Activated CD4-positive, alpha-beta T cell treated with anti-CD3 and anti-CD28 coated beads, Interleukin-2, amount 50 U/mL, for 1 hour (primary cell): Measurements from ENCODE around the gene CTTN.

Experiments
- DNase-seq: peaks from one replicate; pipeline ENCODE4 v3.0.0-alpha.2; 2020

Gene CTTN

DNA sequence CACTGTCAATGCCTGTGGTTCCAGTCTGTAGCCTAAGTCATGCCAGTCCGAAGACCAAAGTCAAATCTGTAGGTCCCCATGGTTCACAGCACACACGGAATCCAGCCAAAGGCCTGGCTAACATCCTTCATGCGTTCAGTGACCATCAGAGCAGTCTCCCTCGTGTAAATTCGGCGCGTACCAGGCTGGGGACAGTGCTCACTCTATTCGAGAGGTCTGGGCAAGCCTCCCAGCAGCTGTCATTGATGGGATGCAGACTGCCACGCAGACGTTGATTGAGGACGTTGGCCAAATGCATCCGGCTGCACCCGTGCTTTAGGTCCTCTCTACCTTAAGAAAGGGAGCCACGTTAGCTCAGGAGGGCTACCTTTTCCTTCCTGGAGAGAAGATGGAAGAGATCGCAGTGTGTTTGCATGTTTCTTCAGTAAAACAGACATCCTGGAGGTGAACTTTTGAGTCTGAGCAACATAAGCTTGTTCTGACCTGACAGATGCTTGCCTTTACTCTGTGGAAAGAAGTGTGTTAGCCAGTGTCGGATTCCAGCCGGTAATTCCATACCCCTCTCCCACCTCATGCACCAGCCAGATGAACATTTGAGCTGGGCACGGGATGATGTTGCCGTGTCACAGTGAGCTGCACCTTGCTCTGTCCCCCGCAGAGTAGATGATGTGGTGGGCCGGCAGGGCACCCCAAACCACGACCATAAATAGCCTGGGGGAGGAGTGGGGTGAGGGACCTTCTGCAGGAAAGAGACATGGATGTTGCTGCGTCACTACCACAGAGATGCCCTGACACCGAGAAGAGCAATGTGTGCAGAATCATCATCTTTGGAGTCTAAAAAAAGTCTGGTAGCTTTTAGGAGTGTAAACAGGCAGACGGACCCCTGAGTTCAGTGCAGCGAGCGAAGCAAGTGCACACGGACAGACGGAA lies 12.2 kb downstream of the CTTN start:
- DNase-seq: no peak

GRCh38 chr11:70411713-70412452 lies 13.6 kb downstream of the CTTN start:
- DNase-seq: no peak

DNA sequence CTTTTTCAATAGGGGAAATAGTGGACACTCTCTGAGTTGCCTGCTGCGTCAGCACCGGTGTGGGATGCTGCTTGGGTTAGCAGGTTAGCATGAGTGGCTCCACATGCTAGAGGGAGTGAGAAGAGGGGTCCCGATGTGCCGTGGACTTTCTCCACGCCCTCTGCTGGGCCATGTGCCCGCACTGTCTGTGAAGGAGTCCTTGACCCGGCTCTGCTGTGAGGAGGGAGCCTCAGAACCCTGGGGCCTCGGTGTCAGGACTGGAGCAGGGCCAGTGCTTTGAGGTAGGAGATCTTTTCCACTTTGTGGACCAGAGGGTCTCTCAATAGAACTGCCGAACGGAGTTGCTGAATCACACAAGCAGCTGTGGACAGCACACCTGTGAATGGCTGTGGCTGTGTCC lies 14.8 kb downstream of the CTTN start:
- DNase-seq: no peak

DNA sequence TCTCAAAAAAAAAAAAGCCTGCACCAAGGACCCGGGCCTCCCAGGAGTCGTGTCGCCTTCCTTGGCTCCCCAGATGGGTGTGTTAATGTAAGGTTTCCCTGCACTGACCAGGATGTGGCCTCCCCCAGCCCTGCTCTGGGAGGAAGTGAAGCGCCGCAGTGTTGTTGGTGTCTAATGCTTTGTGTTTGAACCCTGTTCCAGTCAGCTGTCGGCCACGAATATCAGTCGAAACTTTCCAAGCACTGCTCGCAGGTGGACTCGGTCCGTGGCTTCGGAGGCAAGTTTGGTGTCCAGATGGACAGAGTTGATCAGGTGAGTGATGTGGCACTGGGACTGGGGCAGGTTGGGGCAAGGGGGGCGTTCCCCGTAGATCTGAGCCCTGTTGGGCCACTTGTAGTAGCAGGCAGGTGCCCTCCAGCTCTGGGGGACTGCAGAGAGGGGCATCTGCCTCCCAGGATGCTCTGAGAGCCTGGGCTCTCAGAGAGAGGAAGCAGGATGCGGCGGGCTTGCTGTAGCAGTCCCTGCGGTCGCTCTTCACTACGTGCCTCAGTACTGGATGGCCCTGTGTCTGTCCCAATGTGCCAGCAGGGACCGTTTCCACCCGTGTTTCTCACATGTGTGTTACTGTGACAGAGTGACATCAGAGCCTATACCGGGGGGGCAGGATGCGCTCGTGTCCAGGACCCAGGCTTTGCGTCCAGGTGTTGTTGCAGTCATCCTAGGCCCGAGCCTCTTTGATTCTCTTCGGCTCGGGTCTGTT lies 16.2 kb downstream of the CTTN start:
- no peak for DNase-seq

- DNase-seq: no peak
Measured at GRCh38 chr11:70415191-70415590, 16.9 kb downstream of the CTTN start.

- no peak for DNase-seq
Measured at GRCh38 chr11:70415642-70416395, 17.5 kb downstream of the CTTN start.

DNA sequence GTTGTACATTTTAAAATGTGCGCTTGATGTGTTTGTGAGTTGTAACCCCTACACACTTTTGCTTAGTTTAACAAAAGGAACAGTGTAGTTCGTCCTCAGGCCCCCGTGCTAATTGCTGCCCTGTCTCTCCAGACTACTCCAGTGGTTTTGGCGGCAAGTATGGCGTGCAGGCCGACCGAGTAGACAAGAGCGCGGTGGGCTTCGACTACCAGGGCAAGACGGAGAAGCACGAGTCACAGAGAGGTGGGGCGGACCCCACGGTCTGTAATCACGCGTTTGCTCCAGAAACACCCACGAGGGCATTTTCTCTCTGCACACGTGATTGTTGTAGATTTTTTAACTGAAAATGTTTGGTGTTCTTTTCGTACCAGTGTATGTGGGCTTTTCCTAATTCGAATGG lies 18.6 kb downstream of the CTTN start:
- DNase-seq: no peak

- DNase-seq: no peak
Measured at GRCh38 chr11:70418130-70418529, 19.8 kb downstream of the CTTN start.

- DNase-seq: no peak
Measured at GRCh38 chr11:70419307-70420007, 21.1 kb downstream of the CTTN start.

GRCh38 chr11:70420008-70420464 lies 21.7 kb downstream of the CTTN start:
- no peak for DNase-seq

GRCh38 chr11:70420496-70420895 lies 22.2 kb downstream of the CTTN start:
- no peak for DNase-seq

GRCh38 chr11:70421123-70421522 lies 22.8 kb downstream of the CTTN start:
- DNase-seq: no peak

DNA sequence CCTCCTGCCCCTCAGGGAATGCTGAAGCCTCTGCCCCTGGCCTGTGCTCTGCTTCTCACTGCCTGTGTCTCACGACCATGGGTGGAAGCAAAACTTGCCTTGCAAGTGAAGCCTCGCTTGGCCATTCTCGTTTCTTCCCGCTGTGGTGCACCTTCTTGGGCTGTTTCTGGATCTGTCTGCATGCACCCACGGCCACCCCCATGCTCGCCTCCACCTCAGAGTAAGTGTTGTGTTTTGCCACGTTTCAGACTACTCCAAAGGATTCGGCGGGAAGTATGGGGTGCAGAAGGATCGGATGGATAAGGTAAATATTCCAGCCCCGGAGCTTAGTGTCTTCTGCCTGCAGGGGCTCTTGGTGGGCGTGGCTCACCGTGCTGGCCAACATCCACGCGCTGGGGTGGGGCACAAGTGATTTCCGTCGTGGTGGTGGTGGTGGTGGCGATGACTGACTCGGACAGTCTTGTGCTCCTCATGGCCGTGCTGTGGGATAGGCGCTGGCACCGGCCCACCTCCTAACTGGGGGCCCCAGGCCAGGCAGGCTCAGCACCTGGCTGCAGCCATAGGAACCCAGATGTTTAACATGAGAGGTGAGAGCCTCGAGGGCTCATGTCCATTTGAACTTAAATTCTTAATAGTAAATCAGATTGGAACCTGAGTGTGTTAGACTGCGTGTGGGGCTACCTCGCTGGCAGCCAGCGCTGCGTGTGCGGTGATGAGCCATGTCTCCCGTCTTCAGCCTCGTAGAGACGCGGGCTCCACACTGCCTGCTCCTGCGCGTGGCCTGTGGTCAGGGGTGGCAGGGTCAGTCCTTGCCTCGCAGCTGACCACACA lies 24.6 kb downstream of the CTTN start:
- DNase-seq: no peak

DNA sequence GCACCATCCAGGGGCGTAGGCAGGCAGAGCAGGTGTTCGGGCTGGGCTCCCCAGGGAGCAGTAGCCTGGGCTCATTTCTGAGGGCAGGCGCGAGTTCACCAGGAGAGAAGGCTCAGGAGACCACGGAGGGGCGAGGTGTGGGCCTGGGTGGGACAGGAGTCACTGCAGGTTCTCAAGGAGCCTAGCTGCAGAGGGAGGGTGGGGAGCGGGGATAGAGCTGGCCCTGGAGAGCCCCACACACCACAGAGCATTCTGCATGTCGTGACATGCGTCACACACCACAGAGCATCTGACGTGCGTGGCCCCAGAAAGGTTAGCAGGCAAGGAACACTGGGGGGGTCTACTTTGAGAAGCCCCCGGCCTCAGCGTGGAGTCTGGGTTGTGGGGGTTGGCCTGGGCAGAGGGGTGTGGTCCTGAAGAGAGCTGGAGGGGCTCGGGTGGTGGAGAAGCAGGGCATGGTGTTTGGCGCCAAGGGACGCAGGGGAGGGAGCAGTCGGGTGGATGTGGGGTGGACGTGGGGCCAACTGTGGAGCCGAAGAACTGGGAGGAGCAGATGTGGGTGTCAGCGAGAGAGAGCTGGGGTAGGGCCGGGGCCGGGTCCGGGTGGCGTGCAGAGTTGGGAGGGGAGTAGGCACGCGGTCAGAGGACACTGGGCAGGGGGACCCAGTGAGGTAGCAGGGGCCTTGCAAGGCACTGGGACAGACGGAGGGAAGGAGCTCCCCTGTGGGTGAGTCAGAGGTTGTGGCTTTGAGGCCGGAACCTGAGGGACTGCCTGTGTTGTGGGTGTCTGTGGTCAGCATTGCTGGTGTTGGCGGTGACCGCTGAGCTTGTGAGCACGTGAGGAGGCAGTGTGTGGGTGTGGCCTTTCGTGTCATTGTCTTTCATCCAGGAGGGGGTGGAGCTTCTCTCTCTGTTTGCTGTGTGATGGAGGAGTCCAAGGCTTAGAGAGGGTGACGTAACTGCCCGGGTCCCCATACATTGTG lies 25.5 kb downstream of the CTTN start:
- DNase-seq: no peak

- no peak for DNase-seq
Measured at GRCh38 chr11:70424765-70425344, 26.5 kb downstream of the CTTN start.

DNA sequence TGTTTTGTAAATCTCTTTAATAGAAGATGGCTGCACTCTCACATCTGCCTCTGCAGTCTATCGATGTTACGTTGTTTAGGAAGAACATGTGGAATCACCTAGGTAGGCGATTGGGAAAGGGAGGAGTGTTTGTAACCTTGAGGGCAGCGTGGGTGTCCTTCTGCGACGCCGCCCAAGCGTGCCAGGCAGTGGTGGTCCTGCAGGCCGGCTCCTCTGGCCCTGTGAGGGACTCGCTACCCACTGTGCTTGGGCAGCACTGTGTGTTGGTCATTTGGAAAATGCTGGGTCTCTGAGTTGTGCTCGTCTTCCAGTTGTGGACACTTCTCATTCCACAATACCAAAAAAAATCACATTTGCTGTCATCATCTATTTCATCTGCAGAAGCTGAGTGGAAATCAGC lies 29.1 kb downstream of the CTTN start:
- no peak for DNase-seq

GRCh38 chr11:70428701-70429427 lies 30.5 kb downstream of the CTTN start:
- no peak for DNase-seq

DNA sequence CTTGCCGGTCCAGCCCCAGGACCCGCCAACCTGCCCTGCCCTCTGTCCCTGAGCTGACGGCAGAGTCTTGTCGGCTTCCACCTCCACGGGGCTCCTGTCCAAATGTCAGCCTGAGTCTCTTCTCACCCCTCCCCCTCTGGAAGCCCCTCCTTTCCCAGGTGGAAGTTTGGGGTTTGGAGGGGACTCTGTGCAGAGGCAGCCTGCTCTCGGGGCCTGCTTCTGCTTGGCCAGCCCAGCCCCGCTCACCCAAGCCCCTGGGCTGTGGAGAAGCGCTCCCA lies 31.0 kb downstream of the CTTN start:
- DNase-seq: no peak
